Stomach (tissue), 4 donors: ENCODE results near the gene NCKAP5.

Source experiments
- EP300 ChIP-seq: sonication (generic); formaldehyde crosslinking; IDR thresholded peaks from one replicate; pipeline ENCODE4 v1.6.1; 2017; ENCODE audit warnings: antibody characterized with exemption
- POLR2A ChIP-seq, 4 donors: fragments of 450-650 bp; IDR thresholded peaks; one replicate each; pipeline ENCODE4 v1.6.1; 2016; ENCODE audit warnings: antibody characterized with exemption in 4 of 4, control low read depth in 2 of 4, mild to moderate bottlenecking in 1 of 4, moderate library complexity in 1 of 4
- TF ChIP-seq, protein P1 (sequence below), 7 experiments: fragments of 450-650 bp in 4 of 7; fragments of 200-600 bp in 3 of 7; sonication (generic) in 3 of 7; IDR thresholded peaks; one replicate each; pipeline ENCODE4 v1.5.1; 2016 to 2019; ENCODE audit warnings: antibody characterized with exemption in 7 of 7, control low read depth in 2 of 7, mild to moderate bottlenecking in 1 of 7

DNA sequence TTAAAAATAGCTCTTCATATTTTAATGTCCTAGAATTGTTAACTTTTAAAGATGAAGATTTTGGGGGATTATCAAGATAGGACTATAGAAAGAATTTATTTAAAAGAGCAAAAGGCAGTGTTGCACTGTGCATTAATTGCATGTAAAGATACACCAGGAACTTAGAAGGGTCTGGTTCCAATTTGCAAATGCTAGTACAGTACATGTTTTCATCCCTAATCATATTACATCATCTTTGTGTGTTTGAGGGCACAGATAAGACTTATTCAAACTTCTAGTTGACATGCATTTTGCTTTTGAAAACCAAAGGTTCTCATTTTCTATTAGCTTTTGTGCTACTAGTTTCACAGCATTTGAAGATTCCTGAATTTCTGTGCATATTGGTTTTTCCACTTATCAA is 666.6 kb downstream of the NCKAP5 start:
- TF ChIP-seq POLR2A (IDR thresholded peaks at IDR 0.05) (no peak), EP300 (no peak)
- TF ChIP-seq, protein P1, sequence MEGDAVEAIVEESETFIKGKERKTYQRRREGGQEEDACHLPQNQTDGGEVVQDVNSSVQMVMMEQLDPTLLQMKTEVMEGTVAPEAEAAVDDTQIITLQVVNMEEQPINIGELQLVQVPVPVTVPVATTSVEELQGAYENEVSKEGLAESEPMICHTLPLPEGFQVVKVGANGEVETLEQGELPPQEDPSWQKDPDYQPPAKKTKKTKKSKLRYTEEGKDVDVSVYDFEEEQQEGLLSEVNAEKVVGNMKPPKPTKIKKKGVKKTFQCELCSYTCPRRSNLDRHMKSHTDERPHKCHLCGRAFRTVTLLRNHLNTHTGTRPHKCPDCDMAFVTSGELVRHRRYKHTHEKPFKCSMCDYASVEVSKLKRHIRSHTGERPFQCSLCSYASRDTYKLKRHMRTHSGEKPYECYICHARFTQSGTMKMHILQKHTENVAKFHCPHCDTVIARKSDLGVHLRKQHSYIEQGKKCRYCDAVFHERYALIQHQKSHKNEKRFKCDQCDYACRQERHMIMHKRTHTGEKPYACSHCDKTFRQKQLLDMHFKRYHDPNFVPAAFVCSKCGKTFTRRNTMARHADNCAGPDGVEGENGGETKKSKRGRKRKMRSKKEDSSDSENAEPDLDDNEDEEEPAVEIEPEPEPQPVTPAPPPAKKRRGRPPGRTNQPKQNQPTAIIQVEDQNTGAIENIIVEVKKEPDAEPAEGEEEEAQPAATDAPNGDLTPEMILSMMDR (IDR thresholded peaks at IDR 0.05), result no peak
